Heart left ventricle (tissue), 16 donors: Measurements from ENCODE around the gene CDC20. TPM values are rescaled to one million over a fixed set of nuclear protein-coding genes. Genes with fewer than 3 reads are reported as not detected.

ENCODE experiments used
- ATAC-seq, 4 donors: fragments of 200-7000 bp; cut with Tn5 transposase; one replicate each; pipeline ENCODE4 v1.9.1; 2020 to 2022; ENCODE audit warnings: moderate library complexity in 4 of 4, mild to moderate bottlenecking in 3 of 4, moderate number of reproducible peaks in 1 of 4
- DNase-seq, 5 donors: peaks; one replicate each; pipeline ENCODE4 v3.0.0-alpha.2; 2020
- H3K27ac ChIP-seq, 12 donors: fragments of 200-600 bp; sonication (generic) in 4 of 12; one replicate each; pipeline versions ENCODE4 v1.5.0 to v1.8.0; 2016 to 2022; ENCODE audit warnings: mild to moderate bottlenecking in 2 of 12
- H3K27me3 ChIP-seq, 9 donors: fragments of 200-600 bp; sonication (generic) in 2 of 9; one replicate each; pipeline versions ENCODE4 v1.5.1 to v1.8.0; 2016 to 2022; ENCODE audit warnings: mild to moderate bottlenecking in 3 of 9
- H3K36me3 ChIP-seq, 9 donors: fragments of 200-600 bp; sonication (generic) in 2 of 9; one replicate each; pipeline versions ENCODE4 v1.5.0 to v1.8.0; 2018 to 2022; ENCODE audit warnings: mild to moderate bottlenecking in 2 of 9
- H3K4me1 ChIP-seq, 12 donors: fragments of 200-600 bp; sonication (generic) in 4 of 12; one replicate each; pipeline versions ENCODE4 v1.5.0 to v1.8.0; 2016 to 2022; ENCODE audit warnings: mild to moderate bottlenecking in 3 of 12
- H3K4me3 ChIP-seq, 12 donors: fragments of 200-600 bp; sonication (generic) in 4 of 12; one replicate each; pipeline versions ENCODE4 v1.5.0 to v1.8.0; 2017 to 2022; ENCODE audit warnings: mild to moderate bottlenecking in 9 of 12, moderate library complexity in 4 of 12
- H3K9me3 ChIP-seq, 12 donors: fragments of 200-600 bp; sonication (generic) in 4 of 12; one replicate each; pipeline versions ENCODE4 v1.5.0 to v1.8.0; 2016 to 2022; ENCODE audit warnings: mild to moderate bottlenecking in 1 of 12
- CTCF ChIP-seq, 12 donors: fragments of 200-600 bp; sonication (generic) in 4 of 12; IDR thresholded peaks; one replicate each; pipeline versions ENCODE4 v1.5.0 to v1.8.0; 2018 to 2022; ENCODE audit warnings: antibody characterized with exemption in 12 of 12, mild to moderate bottlenecking in 5 of 12
- POLR2A ChIP-seq, 2 donors: fragments of 450-650 bp; IDR thresholded peaks; one replicate each; pipeline ENCODE4 v1.6.1; 2017; ENCODE audit warnings: antibody characterized with exemption in 2 of 2, mild to moderate bottlenecking in 2 of 2, moderate library complexity in 2 of 2
- WGBS, 4 donors: extraction: QIAGEN DNeasy Blood & Tissue Kit in 2 of 4; methylation state at CpG; one replicate each; pipeline versions ENCODE4 v1.1.5 to v1.1.7; 2013 to 2018; 5-methylcytosine and 5-hydroxymethylcytosine counted together
- intact Hi-C, 10 donors: fragments of 100-400 bp; cut with DNase I; formaldehyde crosslinking; loops; one replicate each; pipeline versions ENCODE4 v1.11.1 to v1.14.2; 2022
- polyA plus RNA-seq, 2 donors: library from polyadenylated mRNA; stranded (reverse); fragments of 200-250 nt; gene quantifications; one replicate each; pipeline ENCODE4 v1.2.3, GENCODE V29; 2013
- total RNA-seq, 9 donors: library from RNA; depleted of rRNA in 2 of 9; stranded (reverse); fragments of >200 nt in 2 of 9; fragmentation: NEBNext Ultra II Directional in 3 of 9; extraction: Animal tissue kit (Norgen Biotek cat#: 25700) in 3 of 9; gene quantifications; one replicate each; pipeline versions ENCODE4 v1.1.0 to v1.2.4, GENCODE V29; 2016 to 2023
- donor health status: ischemic (EF 13 %, LVEDD 7.1; RV severe dilation, severe dysfunction).
- donor health status: healthy with polysubstance abuse.
- donor health status: DM: no; HTN: yes; CAD: no.
- donor health status: DM: no; HTN: no; CAD: no.
- donor health status: ischemic (EF 25% LVEDD 6.9; RV normal size, moderate dysfunction).
- donor health status: ischemic (EF 25% LVEDD 5.7; RV mildly dilated, moderate dysfunction).
- donor health status: healthy.
- donor health status: DM: yes; HTN: yes; CAD: no.
- donor health status: ischemic (EF 35%, LVEDD 5.7; RV mildly dilated, moderate dysfunction).
- donor health status: nonischemic (EF 11% LVEDD 7.7; RV severe dilation, severe dysfunction).
- donor health status: DM: yes; HTN: yes; CAD: no.
- donor health status: PGD.
- donor health status: ischemic (EF 29% LVEDD 5.4; RV normal size, mild dysfunction).
- donor health status: nonischemic (EF 23%, LVEDD 6.1; RV moderate dilation, normal function).

CDC20 gene
- total and polyA plus RNA-seq, 11 donors = 0.38 to 16.9 (median 1.5) TPM

- intact Hi-C loops = loop anchor here in 7 of 10 donors (2.0 to 10.0 kb wide), 4 partner anchors 21 to 465 kb away; partner anchors contain the start of gene ELOVL1 (in 2 of the 7)
- DNase-seq = peak; percentile 95 to 97 (median 96)
- 0% methylated on average over 38 to 65 of the region's 65 CpGs for WGBS, 4 donors
- peak within 1 kb of the TSS; percentile 51 to 98 (median 84) for H3K4me3 ChIP-seq
- TF ChIP-seq POLR2A (IDR thresholded peaks at IDR 0.05) = peak; percentile 15 to 85
- TF ChIP-seq CTCF (IDR thresholded peaks at IDR 0.05) = no peak
- H3K4me1 ChIP-seq = peaks cover 13 to 32% (median 26%) of the 10 kb centered on the region in 12 donors
- peaks cover 0 to 45% (median 33%) of the 10 kb centered on the region in 9 donors for H3K36me3 ChIP-seq
- peak within 1 kb of the TSS; percentile 1 to 89 (median 83) for H3K27ac ChIP-seq
- ATAC-seq = peak; percentile 98 to 99 (median 99)
- no peaks in the 10 kb centered on the region for H3K27me3 ChIP-seq
- H3K9me3 ChIP-seq = no peaks in the 10 kb centered on the region
Measured at GRCh38 chr1:43389326-43390313, 30.8 kb downstream of the CDC20 start, which contains the start of the genes MED8 and SZT2. MED8 (minus strand) TSS chr1:43389800; CDS start chr1:43389764, 36 bp downstream. SZT2 (plus strand) TSS chr1:43389899; CDS start chr1:43389969, 70 bp downstream.

GRCh38 chr1:43392702-43393101 lies 33.9 kb downstream of the CDC20 start:
- Histone ChIP-seq H3K36me3 (peaks cover 0 to 41% (median 17%) of the 10 kb centered on the region in 9 donors), H3K27me3 (no peaks in the 10 kb centered on the region), H3K4me1 (peaks cover 13 to 27% (median 23%) of the 10 kb centered on the region in 12 donors), H3K27ac (no peak overlapping the region), H3K4me3 (no peak overlapping the region), H3K9me3 (no peaks in the 10 kb centered on the region)
- TF ChIP-seq CTCF (IDR thresholded peaks at IDR 0.05) (no peak), POLR2A (IDR thresholded peaks at IDR 0.05) (no peak)
- DNase-seq = no peak
- WGBS, 4 donors = 66 to 80% (median 70%) methylated on average over 3 of the region's 3 CpGs
- intact Hi-C loops = no loop called here
- ATAC-seq = no peak

GRCh38 chr1:43395523-43395922 lies 36.7 kb downstream of the CDC20 start:
- DNase-seq = no peak
- Histone ChIP-seq H3K9me3 (no peaks in the 10 kb centered on the region), H3K4me3 (no peak overlapping the region), H3K4me1 (peaks cover 4 to 10% (median 7%) of the 10 kb centered on the region in 12 donors), H3K27ac (no peak overlapping the region), H3K36me3 (peaks cover 0 to 45% (median 15%) of the 10 kb centered on the region in 9 donors), H3K27me3 (no peaks in the 10 kb centered on the region)
- ATAC-seq = no peak
- 90 to 93% (median 92%) methylated on average over 4 of the region's 4 CpGs for WGBS, 4 donors
- intact Hi-C loops = no loop called here
- TF ChIP-seq CTCF (IDR thresholded peaks at IDR 0.05) (no peak), POLR2A (IDR thresholded peaks at IDR 0.05) (no peak)

GRCh38 chr1:43396059-43396458 lies 37.3 kb downstream of the CDC20 start:
- intact Hi-C loops = no loop called here
- Histone ChIP-seq H3K9me3 (no peaks in the 10 kb centered on the region), H3K4me1 (peaks cover 0 to 4% (median 2%) of the 10 kb centered on the region in 12 donors), H3K27ac (no peak overlapping the region), H3K4me3 (no peak overlapping the region), H3K36me3 (peaks cover 0 to 50% (median 15%) of the 10 kb centered on the region in 9 donors), H3K27me3 (no peaks in the 10 kb centered on the region)
- ATAC-seq (no peak), DNase-seq (no peak)
- WGBS, 4 donors = 68 to 85% (median 77%) methylated on average over 1 of the region's 1 CpG
- TF ChIP-seq CTCF (IDR thresholded peaks at IDR 0.05) = no peak
